HepG2 (cell line): ENCODE measurements around the gene DNASE2B. TPM values are rescaled to one million over a fixed set of nuclear protein-coding genes. Genes with fewer than 3 reads are reported as not detected.

ENCODE experiments used
- ATAC-seq: fragments of 200-7000 bp; cut with Tn5 transposase; 3 replicates; pipeline ENCODE4 v1.9.1; 2020; ENCODE audit warnings: mild to moderate bottlenecking, moderate library complexity
- BruUV-seq: library from RNA; stranded (reverse); fragments of 400-500 nt; replicated peaks from 2 replicates; lab custom pipeline; 2021; lab: Mats Ljungman, UMichigan
- CTCF ChIA-PET: fragments of 300-600 bp; formaldehyde crosslinking; extraction: SDS; loops from one replicate; lab custom pipeline; 2021; ENCODE audit warnings: low total read pairs, inconsistent platforms, low intra/inter-chr PET ratio; lab: Yijun Ruan, JAX
- POLR2A ChIA-PET: fragments of 350-600 bp; sonication (Branson Sonifier 250); formaldehyde crosslinking; loops from one replicate; lab custom pipeline; 2020; ENCODE audit warnings: antibody characterized with exemption, inconsistent platforms; lab: Yijun Ruan, JAX
- DNase-seq: peaks from one replicate; pipeline ENCODE4 v3.0.0-alpha.2; 2015; ENCODE audit warnings: low spot score
- FAIRE-seq: peaks from 3 replicates; lab custom pipeline; 2011; peaks lifted over from hg19 to GRCh38; lab: Jason Lieb, UNC
- H2AFZ ChIP-seq: one replicate; pipeline ENCODE4 v1.6.1; 2011; ENCODE audit warnings: low read length, inconsistent platforms
- H3K27ac ChIP-seq: fragments of 300-600 bp; 3 replicates; pipeline ENCODE4 v1.8.0; 2011; ENCODE audit warnings: mixed run types, mild to moderate bottlenecking, mixed read lengths, low read length, inconsistent platforms; ENCODE audit not compliant: insufficient read depth; ENCODE audit errors: extremely low read length
- H3K27me3 ChIP-seq, 2 experiments: fragments of 200-600 bp in 1 of 2; 2 replicates in 1 of 2; 3 replicates in 1 of 2; pipeline versions ENCODE4 v1.6.0 to v1.8.0; 2011; ENCODE audit warnings: low read length in 2 of 2, mild to moderate bottlenecking in 2 of 2, moderate library complexity in 2 of 2, inconsistent platforms in 1 of 2; ENCODE audit not compliant: insufficient read depth in 2 of 2, control insufficient read depth in 1 of 2
- H3K36me3 ChIP-seq, 2 experiments: fragments of 200-600 bp in 1 of 2; replicated peaks in 1 of 2; 2 replicates in 1 of 2; 3 replicates in 1 of 2; pipeline versions ENCODE4 v1.5.1 to v1.8.0; 2011; ENCODE audit warnings: low read length in 2 of 2, inconsistent platforms in 1 of 2; ENCODE audit not compliant: insufficient read depth in 2 of 2, control insufficient read depth in 1 of 2
- H3K4me1 ChIP-seq: 2 replicates; pipeline ENCODE4 v1.5.1; 2012; ENCODE audit warnings: low read length, inconsistent platforms; ENCODE audit not compliant: insufficient read depth
- H3K4me2 ChIP-seq: 2 replicates; pipeline ENCODE4 v1.6.0; 2011; ENCODE audit warnings: low read depth, low read length, inconsistent platforms
- H3K4me3 ChIP-seq, 3 experiments: fragments of 200-600 bp in 1 of 3; sonication (generic), shearing (Covaris generic) in 1 of 3; replicated peaks in 1 of 3; 2 replicates each; pipeline ENCODE4 v1.5.1; 2011 to 2016; ENCODE audit warnings: low read length in 3 of 3, inconsistent platforms in 2 of 3, low read depth in 2 of 3, mild to moderate bottlenecking in 2 of 3, control low read depth in 1 of 3, mixed read lengths in 1 of 3; ENCODE audit not compliant: insufficient read depth in 1 of 3
- H3K79me2 ChIP-seq: one replicate; pipeline ENCODE4 v1.6.1; 2011; ENCODE audit warnings: low read length, inconsistent platforms; ENCODE audit not compliant: insufficient read depth
- H3K9ac ChIP-seq: 2 replicates; pipeline ENCODE4 v1.6.0; 2011; ENCODE audit warnings: mild to moderate bottlenecking, low read depth, low read length, inconsistent platforms; ENCODE audit not compliant: insufficient read depth
- H3K9me3 ChIP-seq: 2 replicates; pipeline ENCODE4 v1.5.1; 2012; ENCODE audit warnings: mild to moderate bottlenecking, low read length
- H4K20me1 ChIP-seq: 2 replicates; pipeline ENCODE4 v1.6.0; 2011; ENCODE audit warnings: inconsistent platforms, mild to moderate bottlenecking, low read length, moderate library complexity; ENCODE audit not compliant: insufficient read depth
- CREB1 ChIP-seq, 2 experiments: fragments of 450-650 bp in 1 of 2; IDR thresholded peaks; 2 replicates each; pipeline ENCODE4 v1.6.1; 2016 to 2017; ENCODE audit warnings: control low read depth in 1 of 2, mild to moderate bottlenecking in 1 of 2, missing compliant biosample characterization in 1 of 2, missing genetic modification characterization in 1 of 2
- EP300 ChIP-seq, 3 experiments: sonication (generic) in 1 of 3; formaldehyde crosslinking in 1 of 3; IDR thresholded peaks; 2 replicates each; pipeline versions ENCODE4 v1.5.1 to v1.6.1; 2011 to 2020; ENCODE audit warnings: low read depth in 2 of 3, low read length in 2 of 3, borderline replicate concordance in 1 of 3, improper control_type of control experiment in 1 of 3, mild to moderate bottlenecking in 1 of 3, missing genetic modification reagents in 1 of 3, moderate library complexity in 1 of 3
- FOSL1 ChIP-seq: sonication (generic); formaldehyde crosslinking; IDR thresholded peaks from 2 replicates; pipeline ENCODE4 v1.9.0; 2021; ENCODE audit warnings: missing genetic modification reagents, borderline replicate concordance
- FOSL2 ChIP-seq: sonication (generic); formaldehyde crosslinking; IDR thresholded peaks from 2 replicates; pipeline ENCODE4 v1.4.0; 2020; ENCODE audit warnings: missing genetic modification reagents
- HDAC1 ChIP-seq: sonication (generic); formaldehyde crosslinking; IDR thresholded peaks from 2 replicates; pipeline ENCODE4 v1.5.1; 2020; ENCODE audit warnings: mild to moderate bottlenecking, missing genetic modification reagents
- JUN ChIP-seq: sonication (generic); formaldehyde crosslinking; IDR thresholded peaks from 2 replicates; pipeline ENCODE4 v1.4.0; 2020; ENCODE audit warnings: mild to moderate bottlenecking, missing genetic modification reagents
- JUND ChIP-seq: sonication (generic); formaldehyde crosslinking; IDR thresholded peaks from 2 replicates; pipeline ENCODE4 v1.8.0; 2022; ENCODE audit warnings: mild to moderate bottlenecking, missing genetic modification reagents
- POLR2A ChIP-seq, 2 experiments: IDR thresholded peaks; 2 replicates each; pipeline ENCODE4 v1.6.1; 2011; ENCODE audit warnings: low read depth in 2 of 2, low read length in 2 of 2, mild to moderate bottlenecking in 1 of 2, moderate library complexity in 1 of 2; ENCODE audit not compliant: insufficient read depth in 1 of 2
- TOE1 ChIP-seq: sonication (generic); formaldehyde crosslinking; IDR thresholded peaks from 2 replicates; pipeline ENCODE4 v1.4.0; 2020; ENCODE audit warnings: mild to moderate bottlenecking, missing genetic modification reagents
- ZFP90 ChIP-seq: sonication (generic); formaldehyde crosslinking; IDR thresholded peaks from 2 replicates; pipeline ENCODE4 v1.8.0; 2022; ENCODE audit warnings: missing genetic modification reagents, mild to moderate bottlenecking, inconsistent platforms, borderline replicate concordance
- ZNF232 ChIP-seq: sonication (generic); formaldehyde crosslinking; IDR thresholded peaks from 2 replicates; pipeline ENCODE4 v1.4.0; 2020; ENCODE audit warnings: missing genetic modification reagents, borderline replicate concordance
- ZNF253 ChIP-seq: sonication (generic); formaldehyde crosslinking; IDR thresholded peaks from 2 replicates; pipeline ENCODE4 v1.8.0; 2022; ENCODE audit warnings: mild to moderate bottlenecking, missing genetic modification reagents, borderline replicate concordance
- ZNF644 ChIP-seq: IDR thresholded peaks from 2 replicates; pipeline ENCODE4 v1.6.1; 2016; ENCODE audit warnings: low read depth
- WGBS: methylation state at CpG from one replicate; pipeline ENCODE4 v1.1.6; 2017; ENCODE audit warnings: low lambda C conversion rate; 5-methylcytosine and 5-hydroxymethylcytosine counted together
- in situ Hi-C: cut with HindIII; loops from 2 replicates; pipeline ENCODE4 v1.10.0; 2017; ENCODE audit warnings: low pct_unique_long_range_greater_than_20kb; ENCODE audit not compliant: extremely low pct_ligation_motif_present
- intact Hi-C: fragments of 100-400 bp; cut with micrococcal nuclease; formaldehyde crosslinking; loops from one replicate; pipeline ENCODE4 v1.10.0; 2022; ENCODE audit not compliant: unreplicated experiment
- polyA plus RNA-seq, 8 experiments: library from polyadenylated mRNA; depleted of rRNA in 3 of 8; stranded (reverse) in 7 of 8; unstranded in 1 of 8; fragments of >200 nt; fragmentation: Illumina TruSeq in 4 of 8; extraction: Trizol in 4 of 8; gene quantifications; 2 replicates each; pipeline versions ENCODE4 v1.2.1 to v1.2.3, GENCODE V29; 2011 to 2016; ENCODE audit warnings: low read depth in 4 of 8, missing spikeins in 1 of 8, mixed read lengths in 1 of 8; ENCODE audit not compliant: insufficient read depth in 1 of 8
- total RNA-seq, 5 experiments: library from RNA; depleted of rRNA; stranded (reverse); fragments of >200 nt; fragmentation: Illumina TruSeq; extraction: Trizol; gene quantifications; 2 replicates each; pipeline ENCODE4 v1.2.3, GENCODE V29; 2016; ENCODE audit warnings: low read depth in 1 of 5
- TF ChIP-seq, protein P1 (sequence below): sonication (generic); formaldehyde crosslinking; IDR thresholded peaks from 2 replicates; pipeline ENCODE4 v1.4.0; 2020; ENCODE audit warnings: missing genetic modification reagents
- TF ChIP-seq, protein P2 (sequence below): IDR thresholded peaks from 2 replicates; pipeline ENCODE4 v1.4.0; 2020; ENCODE audit warnings: mild to moderate bottlenecking, missing genetic modification reagents

DNASE2B gene
- total and polyA plus RNA-seq, 2 of the 13 experiments (the other 11 are each of a cell fraction or from before 2014, with no cell fraction given) = not detected

DNA sequence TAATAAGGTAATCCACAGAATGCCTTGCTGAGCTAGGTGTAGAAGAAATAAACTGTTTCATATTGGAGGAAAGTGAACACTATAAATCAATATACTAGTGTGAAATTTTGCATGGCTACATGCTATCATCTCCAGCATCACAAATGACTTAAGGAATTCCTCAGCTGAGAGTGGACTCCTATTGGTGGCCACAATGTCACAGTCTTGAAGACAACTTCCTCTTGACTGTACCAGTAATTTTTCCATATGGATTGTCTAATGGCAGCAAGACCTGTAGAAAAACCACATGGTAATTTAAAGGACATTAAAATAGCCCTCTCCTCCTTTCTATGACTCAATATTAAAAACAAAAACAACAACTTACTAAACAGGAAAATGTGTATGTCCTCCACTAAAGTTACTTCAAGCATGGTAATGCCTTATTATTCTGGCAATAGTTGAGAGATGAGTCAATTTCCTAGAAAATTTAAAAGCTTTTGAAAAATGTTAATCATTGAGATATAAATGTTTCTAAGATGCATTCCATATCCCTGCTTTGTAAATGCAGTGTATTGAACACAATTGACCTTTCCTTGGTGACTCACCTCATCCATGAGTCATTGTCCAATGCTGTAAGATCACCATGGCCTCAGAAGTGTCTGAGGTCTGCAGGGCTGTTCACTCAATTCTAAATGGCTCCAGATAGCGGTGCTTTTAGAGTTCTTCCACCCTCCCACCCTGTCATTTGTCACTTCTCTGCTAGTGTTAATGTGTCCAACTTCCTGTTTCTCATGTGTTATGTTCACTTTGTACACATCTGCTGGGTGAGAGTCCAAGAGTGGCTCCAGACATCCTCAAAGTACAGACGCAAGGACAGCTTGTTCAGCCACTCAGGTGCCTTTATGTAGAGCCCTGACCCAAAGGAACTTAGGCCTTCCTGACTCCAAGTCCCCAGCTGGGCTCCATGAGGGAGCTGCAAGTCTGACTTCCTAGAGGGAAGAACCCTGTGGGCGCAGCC, 32.8 kb upstream of the DNASE2B start:
- Histone ChIP-seq H3K9ac (no peak overlapping the region), H3K79me2 (no peaks in the 10 kb centered on the region), H3K9me3 (no peaks in the 10 kb centered on the region), H3K27ac (no peak overlapping the region), H3K4me3 (no peak overlapping the region), H3K4me2 (peak overlapping the region; percentile 6; the same call in 1 of the 2 replicates), H2AFZ (no peak overlapping the region), H3K4me1 (0 out of 2 replicates have a peak, but pooled peaks cover 6% of the 10 kb centered on the region), H3K36me3 (no peaks in the 10 kb centered on the region), H3K27me3 (no peaks in the 10 kb centered on the region; a peak in 1 of 5 replicates)
- ChIA-PET CTCF (no interaction called here), POLR2A (no interaction called here)
- intact Hi-C loops = no loop called here
- 0% methylated on average over 2 of the region's 3 CpGs for WGBS
- DNase-seq = peak; percentile 44
- FAIRE-seq = no peak
- in situ Hi-C loops = no loop called here
- peak; percentile 91 for ATAC-seq
- BruUV-seq = no TSS peak
- TF ChIP-seq JUND (CRISPR knock-in tag) (0 out of 2 replicates have a peak, but pooled peaks have one; percentile 27), FOSL1 (CRISPR knock-in tag) (0 out of 2 replicates have a peak, but pooled peaks have one; percentile 35), ZNF644 (CRISPR knock-in tag) (peak; percentile 16; the same call in 1 of the 2 replicates), JUN (CRISPR knock-in tag) (0 out of 2 replicates have a peak, but pooled peaks have one; percentile 49), ZNF253 (CRISPR knock-in tag) (no peak), ZFP90 (CRISPR knock-in tag) (no peak), FOSL2 (peak; percentile 92), POLR2A (IDR thresholded peaks at IDR 0.05; ENCODE audit: insufficient read depth in 1 of 2, low read depth in 2 of 2, low read length in 2 of 2) (no peak), CREB1 (IDR thresholded peaks at IDR 0.05) (peak; percentile 20; the same call in 1 of the 2 replicates), CREB1 (CRISPR knock-in tag; IDR thresholded peaks at IDR 0.05) (peak; percentile 37; the same call in 1 of the 2 replicates), EP300 (IDR thresholded peaks at IDR 0.05; ENCODE audit: low read depth in 2 of 2, low read length in 2 of 2) (0 out of 4 replicates have a peak, but pooled peaks of 1 of the 2 experiments have one; percentile 9), EP300 (CRISPR knock-in tag; IDR thresholded peaks at IDR 0.05; ENCODE audit: borderline replicate concordance) (no peak), ZNF232 (CRISPR knock-in tag) (no peak), TOE1 (CRISPR knock-in tag) (no peak), HDAC1 (CRISPR knock-in tag) (no peak)
- TF ChIP-seq, protein P1, sequence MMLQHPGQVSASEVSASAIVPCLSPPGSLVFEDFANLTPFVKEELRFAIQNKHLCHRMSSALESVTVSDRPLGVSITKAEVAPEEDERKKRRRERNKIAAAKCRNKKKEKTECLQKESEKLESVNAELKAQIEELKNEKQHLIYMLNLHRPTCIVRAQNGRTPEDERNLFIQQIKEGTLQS (CRISPR knock-in tag) = peak; percentile 48; the same call in 1 of the 2 replicates
- TF ChIP-seq, protein P2, sequence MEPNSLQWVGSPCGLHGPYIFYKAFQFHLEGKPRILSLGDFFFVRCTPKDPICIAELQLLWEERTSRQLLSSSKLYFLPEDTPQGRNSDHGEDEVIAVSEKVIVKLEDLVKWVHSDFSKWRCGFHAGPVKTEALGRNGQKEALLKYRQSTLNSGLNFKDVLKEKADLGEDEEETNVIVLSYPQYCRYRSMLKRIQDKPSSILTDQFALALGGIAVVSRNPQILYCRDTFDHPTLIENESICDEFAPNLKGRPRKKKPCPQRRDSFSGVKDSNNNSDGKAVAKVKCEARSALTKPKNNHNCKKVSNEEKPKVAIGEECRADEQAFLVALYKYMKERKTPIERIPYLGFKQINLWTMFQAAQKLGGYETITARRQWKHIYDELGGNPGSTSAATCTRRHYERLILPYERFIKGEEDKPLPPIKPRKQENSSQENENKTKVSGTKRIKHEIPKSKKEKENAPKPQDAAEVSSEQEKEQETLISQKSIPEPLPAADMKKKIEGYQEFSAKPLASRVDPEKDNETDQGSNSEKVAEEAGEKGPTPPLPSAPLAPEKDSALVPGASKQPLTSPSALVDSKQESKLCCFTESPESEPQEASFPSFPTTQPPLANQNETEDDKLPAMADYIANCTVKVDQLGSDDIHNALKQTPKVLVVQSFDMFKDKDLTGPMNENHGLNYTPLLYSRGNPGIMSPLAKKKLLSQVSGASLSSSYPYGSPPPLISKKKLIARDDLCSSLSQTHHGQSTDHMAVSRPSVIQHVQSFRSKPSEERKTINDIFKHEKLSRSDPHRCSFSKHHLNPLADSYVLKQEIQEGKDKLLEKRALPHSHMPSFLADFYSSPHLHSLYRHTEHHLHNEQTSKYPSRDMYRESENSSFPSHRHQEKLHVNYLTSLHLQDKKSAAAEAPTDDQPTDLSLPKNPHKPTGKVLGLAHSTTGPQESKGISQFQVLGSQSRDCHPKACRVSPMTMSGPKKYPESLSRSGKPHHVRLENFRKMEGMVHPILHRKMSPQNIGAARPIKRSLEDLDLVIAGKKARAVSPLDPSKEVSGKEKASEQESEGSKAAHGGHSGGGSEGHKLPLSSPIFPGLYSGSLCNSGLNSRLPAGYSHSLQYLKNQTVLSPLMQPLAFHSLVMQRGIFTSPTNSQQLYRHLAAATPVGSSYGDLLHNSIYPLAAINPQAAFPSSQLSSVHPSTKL (CRISPR knock-in tag) = 0 out of 2 replicates have a peak, but pooled peaks have one; percentile 12
- TF ChIP-seq, all 625 proteins: peak for 9
- H4K20me1 ChIP-seq = no peaks in the 10 kb centered on the region
